ENCODE measurements around the gene CTRB1. TPM values are rescaled to one million over a fixed set of nuclear protein-coding genes. Genes with fewer than 3 reads are reported as not detected.
A peak's percentile ranks its signal among the peaks of the same experiment; 100 is the strongest.

CTRB1 gene
- total RNA-seq, 1 donor from 2014 or later, result not detected

DNA sequence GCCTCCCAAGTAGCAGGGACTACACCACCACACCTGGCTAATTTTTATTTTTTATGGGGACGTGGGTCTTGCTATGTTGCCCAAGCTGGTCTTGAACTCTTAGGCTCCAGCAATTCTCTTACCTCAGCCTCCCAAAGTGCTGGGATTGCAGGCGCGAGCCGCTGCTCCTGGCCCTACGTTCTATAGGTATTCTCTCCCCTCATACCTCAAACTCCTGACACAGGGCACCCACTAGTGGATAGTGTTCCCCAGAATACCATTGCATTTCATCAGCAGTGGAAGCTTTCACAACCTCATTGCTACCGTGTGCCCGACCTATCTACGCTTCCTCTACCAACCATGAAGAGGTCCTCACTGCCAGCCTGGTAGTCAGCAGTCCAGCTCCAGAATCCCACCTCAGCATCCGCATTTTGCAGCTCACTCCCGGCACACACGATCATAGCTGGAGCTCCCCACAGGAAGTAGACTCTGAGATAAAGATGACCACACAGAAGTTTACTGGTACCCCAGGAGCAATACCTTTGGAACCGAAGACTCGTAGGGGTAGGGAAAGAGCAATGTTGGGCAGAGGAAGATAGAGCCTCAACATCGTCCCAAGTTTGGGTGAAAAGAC lies 21.2 kb upstream of the CTRB1 start:
- no peaks in the 10 kb centered on the region for H3K27me3 ChIP-seq
- peak overlapping the region; percentile 2 for H3K27ac ChIP-seq
- TF ChIP-seq POLR2A (IDR thresholded peaks at IDR 0.05), result no peak
- TF ChIP-seq, protein P1, sequence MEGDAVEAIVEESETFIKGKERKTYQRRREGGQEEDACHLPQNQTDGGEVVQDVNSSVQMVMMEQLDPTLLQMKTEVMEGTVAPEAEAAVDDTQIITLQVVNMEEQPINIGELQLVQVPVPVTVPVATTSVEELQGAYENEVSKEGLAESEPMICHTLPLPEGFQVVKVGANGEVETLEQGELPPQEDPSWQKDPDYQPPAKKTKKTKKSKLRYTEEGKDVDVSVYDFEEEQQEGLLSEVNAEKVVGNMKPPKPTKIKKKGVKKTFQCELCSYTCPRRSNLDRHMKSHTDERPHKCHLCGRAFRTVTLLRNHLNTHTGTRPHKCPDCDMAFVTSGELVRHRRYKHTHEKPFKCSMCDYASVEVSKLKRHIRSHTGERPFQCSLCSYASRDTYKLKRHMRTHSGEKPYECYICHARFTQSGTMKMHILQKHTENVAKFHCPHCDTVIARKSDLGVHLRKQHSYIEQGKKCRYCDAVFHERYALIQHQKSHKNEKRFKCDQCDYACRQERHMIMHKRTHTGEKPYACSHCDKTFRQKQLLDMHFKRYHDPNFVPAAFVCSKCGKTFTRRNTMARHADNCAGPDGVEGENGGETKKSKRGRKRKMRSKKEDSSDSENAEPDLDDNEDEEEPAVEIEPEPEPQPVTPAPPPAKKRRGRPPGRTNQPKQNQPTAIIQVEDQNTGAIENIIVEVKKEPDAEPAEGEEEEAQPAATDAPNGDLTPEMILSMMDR (IDR thresholded peaks at IDR 0.05), result no peak
- no peak for TF ChIP-seq POLR2AphosphoS5 (IDR thresholded peaks at IDR 0.05; ENCODE audit: insufficient read depth in 1 of 2, low read depth in 1 of 2)
- H3K9me3 ChIP-seq, result no peaks in the 10 kb centered on the region
- peaks cover 3% of the 10 kb centered on the region for H3K4me1 ChIP-seq
- intact Hi-C loops (cut with DNase I), result loop anchor here (10.0 kb wide), 1 partner anchor 207 kb away; no protein-coding TSS in a partner anchor
- DNase-seq (ENCODE audit: extremely low spot score in 2 of 2), result no peak
- no peaks in the 10 kb centered on the region for H3K36me3 ChIP-seq
- no peak overlapping the region for H3K4me3 ChIP-seq

DNA sequence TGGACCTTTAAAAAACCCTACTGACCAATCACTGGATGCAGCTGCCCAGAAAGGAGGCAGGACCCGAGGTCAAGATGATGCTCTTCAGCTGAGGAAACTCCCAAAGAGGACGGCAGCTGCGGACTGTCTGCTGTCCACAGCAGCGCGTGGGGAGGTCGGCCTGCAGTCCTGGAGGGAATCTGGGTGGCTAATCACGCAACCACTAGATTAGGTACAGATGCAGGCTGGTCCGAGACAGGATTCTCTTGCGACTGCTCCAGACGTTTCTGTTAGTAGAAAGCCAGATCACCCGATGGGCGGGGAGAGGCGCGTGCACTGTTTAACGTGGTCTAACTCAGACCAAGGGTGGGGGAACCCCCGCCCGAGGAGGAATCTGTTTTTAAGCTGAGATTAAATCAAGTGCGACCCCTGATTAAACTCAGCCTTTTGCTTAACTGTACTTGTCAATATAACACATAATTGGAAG lies 20.6 kb upstream of the CTRB1 start:
- H3K4me1 ChIP-seq, result peaks cover 3% of the 10 kb centered on the region
- TF ChIP-seq POLR2A (IDR thresholded peaks at IDR 0.05) (no peak), POLR2AphosphoS5 (IDR thresholded peaks at IDR 0.05; ENCODE audit: insufficient read depth in 1 of 2, low read depth in 1 of 2) (peak in 1 of 2 donors; percentile 39)
- TF ChIP-seq, protein P1 (IDR thresholded peaks at IDR 0.05), result no peak
- no peak overlapping the region for H3K4me3 ChIP-seq
- intact Hi-C loops (cut with DNase I), result loop anchor here (10.0 kb wide), 1 partner anchor 207 kb away; no protein-coding TSS in a partner anchor
- DNase-seq (ENCODE audit: extremely low spot score in 2 of 2), result no peak
- no peaks in the 10 kb centered on the region for H3K36me3 ChIP-seq
- no peaks in the 10 kb centered on the region for H3K9me3 ChIP-seq
- H3K27me3 ChIP-seq, result no peaks in the 10 kb centered on the region
- peak overlapping the region; percentile 2 for H3K27ac ChIP-seq

- no peaks in the 10 kb centered on the region for H3K27me3 ChIP-seq
- intact Hi-C loops (cut with DNase I), result no loop called here
- H3K36me3 ChIP-seq, result no peaks in the 10 kb centered on the region
- no peak overlapping the region for H3K4me3 ChIP-seq
- DNase-seq (ENCODE audit: extremely low spot score in 2 of 2), result no peak
- no peaks in the 10 kb centered on the region for H3K9me3 ChIP-seq
- no peak overlapping the region for H3K27ac ChIP-seq
- H3K4me1 ChIP-seq, result peaks cover 3% of the 10 kb centered on the region
- TF ChIP-seq, protein P1 (IDR thresholded peaks at IDR 0.05), result no peak
- TF ChIP-seq POLR2AphosphoS5 (IDR thresholded peaks at IDR 0.05; ENCODE audit: insufficient read depth in 1 of 2, low read depth in 1 of 2) (no peak), POLR2A (IDR thresholded peaks at IDR 0.05) (no peak)
Measured at GRCh38 chr16:75202069-75202590, 16.7 kb upstream of the CTRB1 start.

DNA sequence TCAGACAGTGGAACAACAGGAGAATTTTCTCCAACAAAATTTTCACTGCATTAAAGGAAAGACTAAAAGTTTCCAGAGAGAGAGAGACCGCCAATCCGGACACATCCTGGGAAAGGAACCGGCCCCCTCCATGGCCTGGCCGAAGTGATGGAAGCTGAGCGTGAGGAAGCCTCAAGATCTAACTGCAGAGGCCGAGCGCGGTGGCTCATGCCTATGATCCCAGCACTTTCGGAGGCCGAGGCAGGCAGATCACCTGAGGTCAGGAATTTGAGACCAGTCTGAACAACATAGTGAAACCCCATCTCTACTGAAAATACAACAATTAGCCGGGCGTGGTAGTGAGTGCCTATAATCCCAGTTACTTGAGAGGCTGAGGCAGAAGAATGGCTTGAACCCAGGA lies 15.7 kb upstream of the CTRB1 start:
- intact Hi-C loops (cut with DNase I), result no loop called here
- Histone ChIP-seq H3K27me3 (no peaks in the 10 kb centered on the region), H3K27ac (no peak overlapping the region), H3K4me3 (no peak overlapping the region), H3K36me3 (no peaks in the 10 kb centered on the region), H3K4me1 (peaks cover 3% of the 10 kb centered on the region), H3K9me3 (no peaks in the 10 kb centered on the region)
- DNase-seq (ENCODE audit: extremely low spot score in 2 of 2), result no peak
- TF ChIP-seq POLR2A (IDR thresholded peaks at IDR 0.05) (no peak), POLR2AphosphoS5 (IDR thresholded peaks at IDR 0.05; ENCODE audit: insufficient read depth in 1 of 2, low read depth in 1 of 2) (no peak)
- TF ChIP-seq, protein P1 (IDR thresholded peaks at IDR 0.05), result no peak
